ENCODE data around the gene SRP54. TPM values are rescaled to one million over a fixed set of nuclear protein-coding genes. Genes with fewer than 3 reads are reported as not detected.
"Not testable (repeated sequence)": the region's sequence is repeated elsewhere in the genome, so short reads cannot be mapped to it uniquely, and the experiment has no call there.

Gene SRP54
- 28.6 TPM for total RNA-seq
- long read RNA-seq, transcript SRP54-201 (16 exons, 2,279 nt), result major isoform, 68 of 70 reads
- long read RNA-seq, partial matches to known transcripts, result 1 of 70 reads
- long read RNA-seq, other reads (novel, unspliced or antisense), result 1 of 70 reads

DNA sequence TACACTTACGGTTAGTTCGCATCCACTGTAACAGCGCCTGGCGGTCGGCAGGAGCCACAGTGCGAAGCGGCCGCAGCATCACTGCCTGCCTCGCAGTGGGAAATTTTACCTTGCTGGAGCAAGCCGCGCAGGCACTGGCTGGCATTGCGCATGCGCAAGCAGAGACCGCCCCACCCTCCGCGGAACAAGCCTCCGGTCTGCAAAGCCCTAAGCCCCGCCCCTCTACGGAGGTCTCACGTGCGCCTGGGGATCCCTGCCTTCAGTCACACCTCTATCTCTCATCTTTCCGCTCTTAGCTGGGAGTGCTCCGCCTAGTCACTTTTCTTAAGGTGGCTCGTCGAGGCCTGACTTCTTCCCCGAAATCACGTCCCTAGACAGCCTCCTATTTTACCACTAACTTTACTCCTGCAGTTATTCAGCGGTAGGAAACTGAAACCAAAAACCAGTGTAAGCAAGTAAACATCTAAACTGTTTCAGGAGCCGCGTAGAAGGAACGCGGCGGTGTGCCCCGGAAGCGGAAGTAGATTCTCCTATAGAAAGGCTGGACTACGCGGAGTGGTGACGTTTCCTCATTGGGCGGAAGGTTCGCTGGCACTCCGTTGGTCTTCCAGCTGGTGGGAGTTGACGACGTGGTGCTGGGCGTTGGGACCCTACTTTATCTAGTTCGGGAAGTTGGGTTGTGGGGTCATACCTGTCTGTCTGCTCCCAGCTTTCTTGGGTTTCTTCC, at the start of gene SRP54:
TSS of gene SRP54 (plus strand) at position 572 of the 727 bp plus-strand sequence. CDS start 13,718 bp downstream, outside the sequence.
- intact Hi-C loops (cut with micrococcal nuclease), result loop anchor here (5.0 kb wide), 1 partner anchor 110 kb away; no protein-coding TSS in a partner anchor
- ATAC-seq, result peak; percentile 98
- DNase-seq, result peak; percentile 97

DNA sequence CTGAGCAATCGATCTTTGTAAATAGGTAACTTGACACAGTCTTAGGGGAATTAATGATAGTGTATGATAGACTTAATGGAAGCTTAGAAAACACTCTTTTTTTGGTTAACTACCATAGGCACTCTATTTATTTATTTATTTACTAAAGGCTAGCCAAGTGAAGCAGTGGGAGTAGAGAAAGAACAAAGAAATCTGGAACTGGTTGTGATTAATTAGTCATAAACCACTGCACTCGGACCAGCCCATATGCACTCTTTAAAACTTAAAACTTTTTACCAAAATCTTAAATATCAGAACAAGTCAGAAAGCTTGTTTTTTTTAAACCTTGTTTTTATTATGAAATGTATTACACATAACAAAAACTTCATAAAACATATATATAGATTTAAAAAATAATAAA, 49.5 kb upstream of the SRP54 start:
- intact Hi-C loops (cut with micrococcal nuclease), result no loop called here
- ATAC-seq, result no peak
- DNase-seq, result no peak

GRCh38 chr14:34935488-34935887, 47.3 kb upstream of the SRP54 start:
- no peak for DNase-seq
- no peak for ATAC-seq
- intact Hi-C loops (cut with micrococcal nuclease), result no loop called here

DNA sequence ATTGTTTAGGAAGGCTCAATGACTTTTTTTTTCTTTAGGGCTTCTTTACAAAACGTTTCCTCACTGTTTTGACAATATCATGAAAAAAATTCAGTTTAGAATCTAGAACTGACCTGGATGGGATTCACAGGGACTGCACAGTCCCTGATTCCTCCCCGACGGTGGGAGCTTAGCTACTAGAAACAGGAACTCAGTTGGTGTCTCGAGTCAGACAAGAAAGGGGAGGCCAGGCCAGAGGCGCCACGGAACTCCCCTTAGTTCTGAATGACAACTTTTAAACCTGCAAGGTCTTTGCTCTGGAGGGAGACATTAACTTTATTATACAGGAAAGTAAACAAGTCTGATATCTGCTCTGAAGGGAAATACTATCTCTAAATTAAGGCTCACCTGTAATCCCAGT, 45.4 kb upstream of the SRP54 start:
- ATAC-seq, result no peak
- DNase-seq, result no peak
- intact Hi-C loops (cut with micrococcal nuclease), result no loop called here

DNA sequence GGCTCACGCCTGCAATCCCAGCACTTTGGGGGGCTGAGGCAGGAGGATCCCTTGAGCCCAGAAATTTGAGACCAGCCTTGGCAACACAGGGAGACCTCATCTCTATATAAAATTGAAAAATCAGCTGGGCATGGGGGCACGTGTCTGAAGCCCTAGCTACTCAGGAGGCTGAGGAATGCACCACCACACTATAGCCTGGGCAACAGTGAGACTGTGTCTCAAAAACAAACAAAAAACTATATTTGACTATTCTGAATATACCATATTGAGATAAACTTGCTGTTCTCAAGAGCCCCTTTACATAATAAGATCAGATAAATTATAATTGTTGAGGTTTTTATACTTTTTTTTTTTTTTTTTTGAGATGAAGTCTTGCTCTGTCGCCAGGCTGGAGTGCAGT, 44.9 kb upstream of the SRP54 start:
- intact Hi-C loops (cut with micrococcal nuclease), result no loop called here

DNA sequence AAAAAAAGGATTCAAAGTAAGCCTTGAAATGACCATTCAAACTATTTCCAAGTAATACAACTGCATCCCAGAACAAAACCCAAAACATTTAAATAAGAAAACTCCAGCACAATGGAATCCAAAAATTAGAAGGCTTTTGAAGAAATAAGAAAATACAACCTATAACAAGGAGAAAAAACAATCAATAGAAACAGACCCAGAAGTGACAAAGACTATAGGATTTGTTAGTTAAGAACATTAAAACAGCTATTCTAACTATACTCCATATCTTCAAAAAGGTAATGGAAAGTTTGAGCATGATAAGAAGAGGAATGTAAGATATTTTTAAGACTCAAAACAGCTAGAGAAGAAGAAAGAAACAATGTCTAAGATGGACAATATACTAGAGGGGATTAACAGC, 39.3 kb upstream of the SRP54 start:
- no peak for DNase-seq
- intact Hi-C loops (cut with micrococcal nuclease), result no loop called here
- ATAC-seq, result no peak

More for the DNA sequence above, 44.9 kb upstream of the SRP54 start:
- DNase-seq, result no peak
- no peak for ATAC-seq

DNA sequence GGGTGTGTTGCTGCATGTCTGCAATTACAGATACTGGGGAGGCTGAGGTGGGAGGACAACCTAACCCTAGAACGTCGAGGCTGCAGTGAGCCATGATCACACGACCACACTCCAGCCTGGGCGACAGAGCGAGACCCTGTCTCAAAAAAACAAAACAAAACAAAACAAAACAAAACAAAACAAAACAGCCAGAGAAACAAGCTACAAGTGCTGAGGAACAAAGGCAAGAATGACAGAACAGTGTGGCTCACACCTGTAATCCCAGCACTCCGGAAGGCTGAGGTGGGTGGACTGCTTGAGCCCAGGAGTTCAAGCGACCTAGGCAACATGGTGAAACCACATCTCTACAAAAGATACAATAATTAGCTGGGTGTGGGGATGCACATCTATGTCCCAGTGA, 38.0 kb upstream of the SRP54 start:
- DNase-seq (no peak), ATAC-seq (no peak)
- intact Hi-C loops (cut with micrococcal nuclease), result no loop called here

DNA sequence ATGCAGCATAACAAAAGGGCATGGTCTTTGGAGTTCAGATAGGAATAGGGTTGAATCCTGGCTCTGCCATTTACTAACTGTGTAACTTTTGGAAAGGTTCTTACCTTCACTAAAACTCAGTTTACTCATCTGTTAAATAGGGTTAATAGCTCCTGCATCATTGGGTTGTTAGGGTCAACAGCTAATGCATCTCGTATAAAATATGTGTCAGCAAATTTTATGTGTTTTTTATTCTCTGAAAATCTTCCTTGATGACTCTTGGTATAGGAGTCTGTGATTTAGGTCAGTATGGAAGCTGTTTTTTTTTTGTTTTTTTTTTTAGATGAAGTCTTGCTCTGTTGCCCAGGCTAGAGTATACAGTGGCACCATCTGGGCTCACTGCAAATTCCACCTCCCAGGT, 36.1 kb upstream of the SRP54 start:
- intact Hi-C loops (cut with micrococcal nuclease), result no loop called here
- ATAC-seq, result no peak
- DNase-seq, result no peak

- intact Hi-C loops (cut with micrococcal nuclease), result no loop called here
- DNase-seq, result no peak
- no peak for ATAC-seq
These were observed 31.5 kb upstream of the SRP54 start for GRCh38 chr14:34951286-34951685.

GRCh38 chr14:34956931-34957330, 25.9 kb upstream of the SRP54 start:
- intact Hi-C loops (cut with micrococcal nuclease), result no loop called here
- no peak for ATAC-seq
- DNase-seq, result no peak

GRCh38 chr14:34957771-34958286, 25.0 kb upstream of the SRP54 start:
- no peak for DNase-seq
- intact Hi-C loops (cut with micrococcal nuclease), result no loop called here
- ATAC-seq, result no peak

- DNase-seq; ATAC-seq; intact Hi-C loops (cut with micrococcal nuclease): not testable (repeated sequence)
These were observed 20.7 kb upstream of the SRP54 start for GRCh38 chr14:34962106-34962505.

DNA sequence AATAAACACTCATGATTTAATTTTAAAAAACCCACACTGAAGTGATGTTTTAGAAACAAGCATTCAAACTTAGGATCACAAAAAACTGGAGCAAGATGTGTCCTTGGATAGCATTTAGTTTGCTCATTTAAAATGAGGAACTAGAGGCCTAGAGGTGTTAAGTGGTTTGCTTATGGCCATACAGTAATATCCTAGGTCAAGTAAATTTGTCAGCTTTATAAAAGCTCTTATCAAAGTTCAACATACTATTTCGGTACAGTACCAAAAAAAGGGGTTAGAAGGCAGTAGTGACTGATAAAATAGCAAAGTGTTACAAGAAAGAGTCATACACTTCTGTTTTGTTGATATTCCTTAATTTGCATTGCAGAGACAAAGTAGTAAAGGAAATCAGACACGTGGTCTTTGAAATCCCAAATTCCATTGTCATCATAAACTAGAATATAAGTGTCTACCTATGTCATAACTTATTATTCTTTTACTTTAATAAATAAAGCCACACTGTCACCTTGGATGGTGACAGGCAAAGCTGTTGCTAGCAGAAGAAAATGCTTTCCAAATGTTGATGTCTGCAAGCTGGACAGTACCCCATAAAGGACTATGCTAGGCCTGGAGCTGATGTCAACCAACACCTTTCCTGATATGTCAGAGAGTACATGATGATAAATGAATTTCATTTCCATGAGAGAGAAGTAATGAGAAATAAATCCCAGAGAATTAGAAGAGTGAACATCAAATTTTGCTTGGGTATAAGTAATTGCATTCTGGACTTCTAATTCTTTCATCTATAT, 17.6 kb upstream of the SRP54 start:
- DNase-seq, result no peak
- intact Hi-C loops (cut with micrococcal nuclease), result no loop called here
- ATAC-seq, result peak; percentile 80

- intact Hi-C loops (cut with micrococcal nuclease), result no loop called here
- no peak for ATAC-seq
- DNase-seq, result no peak
These were observed 16.9 kb upstream of the SRP54 start for GRCh38 chr14:34965912-34966311.

DNA sequence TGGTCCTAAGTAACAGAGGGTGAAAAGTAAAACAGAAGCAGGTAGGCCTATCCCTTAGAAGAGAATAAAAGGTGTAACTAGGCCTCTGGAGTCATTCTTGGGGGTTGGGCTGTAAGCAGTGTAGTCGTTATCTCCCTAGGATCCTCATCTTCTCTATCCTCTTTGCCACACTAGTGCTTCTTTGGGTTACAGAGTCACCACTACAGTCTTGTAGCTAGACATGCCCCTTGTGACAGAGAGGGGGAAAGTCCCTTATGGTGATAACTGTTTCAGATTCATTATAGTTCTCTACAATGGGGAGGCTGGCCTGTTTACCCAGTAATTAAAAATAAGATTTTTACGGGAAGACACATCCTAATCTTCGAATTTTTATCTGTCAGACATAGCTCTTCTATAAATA, 16.4 kb upstream of the SRP54 start:
- DNase-seq, result no peak
- intact Hi-C loops (cut with micrococcal nuclease), result no loop called here
- ATAC-seq, result no peak

DNA sequence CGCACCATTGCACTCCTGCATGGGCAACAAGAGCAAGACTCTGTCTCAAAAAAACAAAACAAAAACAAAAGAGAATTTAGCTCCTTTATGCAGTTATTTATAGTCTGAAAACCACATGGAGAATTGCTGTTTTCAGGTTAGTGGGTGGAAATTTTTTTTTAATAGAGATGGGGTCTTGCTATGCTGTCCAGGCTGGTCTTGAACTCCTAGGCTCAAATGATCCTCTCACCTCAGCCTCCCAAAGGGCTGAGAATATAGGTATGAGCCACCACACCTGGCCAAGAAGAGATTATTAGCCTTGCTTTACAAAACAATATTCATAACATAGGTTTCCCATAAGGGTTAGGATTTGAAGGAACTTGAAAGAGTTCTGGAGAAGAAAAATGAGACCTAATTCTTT, 12.1 kb upstream of the SRP54 start:
- no peak for DNase-seq
- intact Hi-C loops (cut with micrococcal nuclease), result no loop called here
- no peak for ATAC-seq

DNA sequence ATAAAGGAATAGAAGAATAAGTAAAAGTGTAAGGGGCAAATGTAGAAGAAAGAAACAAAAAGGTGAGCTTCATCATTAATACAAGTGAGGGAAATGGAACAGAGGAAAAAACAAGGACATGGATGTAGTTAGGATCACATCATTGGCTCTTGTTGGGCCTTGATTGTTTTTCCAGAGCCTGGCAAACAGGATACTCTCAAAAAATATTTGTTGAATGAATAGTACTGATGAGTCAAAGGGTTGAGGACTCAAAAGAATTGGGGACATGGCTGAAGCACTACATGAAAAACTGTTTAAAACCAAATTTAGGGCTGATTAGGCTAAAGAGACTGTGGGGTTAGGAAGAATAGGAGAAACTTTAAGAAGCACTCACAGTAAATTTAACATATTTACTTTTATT, 11.4 kb upstream of the SRP54 start:
- intact Hi-C loops (cut with micrococcal nuclease), result no loop called here
- ATAC-seq (no peak), DNase-seq (no peak)

- ATAC-seq (no peak), DNase-seq (no peak)
- intact Hi-C loops (cut with micrococcal nuclease), result no loop called here
These were observed 11.0 kb upstream of the SRP54 start for GRCh38 chr14:34971801-34972200.

DNA sequence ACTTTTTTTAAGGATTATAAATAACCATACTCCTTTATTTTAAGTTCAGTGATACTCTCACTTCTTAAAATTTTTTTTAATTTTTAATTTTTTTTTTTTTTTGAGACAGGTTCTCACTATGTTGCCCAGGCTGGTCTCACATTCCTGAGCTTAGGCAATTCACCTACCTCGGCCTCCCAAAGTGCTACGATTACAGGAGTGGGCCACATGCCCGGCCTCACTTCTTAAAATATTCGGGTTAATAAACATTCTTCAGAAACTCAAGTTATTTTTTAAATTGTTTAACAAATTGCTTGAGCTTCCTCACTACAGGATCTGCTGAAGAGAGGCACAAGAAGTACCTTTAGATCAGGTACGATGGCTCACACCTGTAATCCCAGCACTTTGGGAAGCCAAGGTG, 4.3 kb upstream of the SRP54 start:
- ATAC-seq, result no peak
- intact Hi-C loops (cut with micrococcal nuclease), result no loop called here
- DNase-seq, result no peak

GRCh38 chr14:34980337-34980900, 2.4 kb upstream of the SRP54 start:
- intact Hi-C loops (cut with micrococcal nuclease), result loop anchor here (5.0 kb wide), 1 partner anchor 108 kb away; no protein-coding TSS in a partner anchor
- DNase-seq (no peak), ATAC-seq (no peak)
